ENCODE data around the gene CTNND2.

DNA sequence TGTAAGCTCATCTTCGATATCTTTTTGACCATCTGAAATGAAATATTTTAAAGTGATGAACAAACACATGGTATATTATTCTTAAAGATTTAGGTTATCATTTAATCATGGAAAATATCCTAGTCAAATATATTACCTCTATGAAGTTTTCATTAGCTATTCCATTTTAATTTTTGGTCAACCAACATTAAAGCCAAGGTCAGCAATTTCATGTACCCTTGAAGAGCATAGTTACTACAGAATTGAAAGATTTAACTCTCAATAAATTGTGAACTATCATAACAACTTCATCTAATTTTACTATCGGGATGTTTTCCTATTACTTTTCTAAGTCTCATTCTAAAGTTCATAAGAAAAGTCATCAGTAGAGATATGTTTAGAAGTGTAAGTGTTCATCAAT lies 492.6 kb downstream of the CTNND2 start:
- TF ChIP-seq, protein P1, sequence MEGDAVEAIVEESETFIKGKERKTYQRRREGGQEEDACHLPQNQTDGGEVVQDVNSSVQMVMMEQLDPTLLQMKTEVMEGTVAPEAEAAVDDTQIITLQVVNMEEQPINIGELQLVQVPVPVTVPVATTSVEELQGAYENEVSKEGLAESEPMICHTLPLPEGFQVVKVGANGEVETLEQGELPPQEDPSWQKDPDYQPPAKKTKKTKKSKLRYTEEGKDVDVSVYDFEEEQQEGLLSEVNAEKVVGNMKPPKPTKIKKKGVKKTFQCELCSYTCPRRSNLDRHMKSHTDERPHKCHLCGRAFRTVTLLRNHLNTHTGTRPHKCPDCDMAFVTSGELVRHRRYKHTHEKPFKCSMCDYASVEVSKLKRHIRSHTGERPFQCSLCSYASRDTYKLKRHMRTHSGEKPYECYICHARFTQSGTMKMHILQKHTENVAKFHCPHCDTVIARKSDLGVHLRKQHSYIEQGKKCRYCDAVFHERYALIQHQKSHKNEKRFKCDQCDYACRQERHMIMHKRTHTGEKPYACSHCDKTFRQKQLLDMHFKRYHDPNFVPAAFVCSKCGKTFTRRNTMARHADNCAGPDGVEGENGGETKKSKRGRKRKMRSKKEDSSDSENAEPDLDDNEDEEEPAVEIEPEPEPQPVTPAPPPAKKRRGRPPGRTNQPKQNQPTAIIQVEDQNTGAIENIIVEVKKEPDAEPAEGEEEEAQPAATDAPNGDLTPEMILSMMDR (IDR thresholded peaks at IDR 0.05), result no peak
- TF ChIP-seq EZH2 (IDR thresholded peaks at IDR 0.05) (no peak), EZH2phosphoT487 (IDR thresholded peaks at IDR 0.05) (no peak)
